Measurements from ENCODE around the gene SLC31A2.

The SLC31A2 gene

DNA sequence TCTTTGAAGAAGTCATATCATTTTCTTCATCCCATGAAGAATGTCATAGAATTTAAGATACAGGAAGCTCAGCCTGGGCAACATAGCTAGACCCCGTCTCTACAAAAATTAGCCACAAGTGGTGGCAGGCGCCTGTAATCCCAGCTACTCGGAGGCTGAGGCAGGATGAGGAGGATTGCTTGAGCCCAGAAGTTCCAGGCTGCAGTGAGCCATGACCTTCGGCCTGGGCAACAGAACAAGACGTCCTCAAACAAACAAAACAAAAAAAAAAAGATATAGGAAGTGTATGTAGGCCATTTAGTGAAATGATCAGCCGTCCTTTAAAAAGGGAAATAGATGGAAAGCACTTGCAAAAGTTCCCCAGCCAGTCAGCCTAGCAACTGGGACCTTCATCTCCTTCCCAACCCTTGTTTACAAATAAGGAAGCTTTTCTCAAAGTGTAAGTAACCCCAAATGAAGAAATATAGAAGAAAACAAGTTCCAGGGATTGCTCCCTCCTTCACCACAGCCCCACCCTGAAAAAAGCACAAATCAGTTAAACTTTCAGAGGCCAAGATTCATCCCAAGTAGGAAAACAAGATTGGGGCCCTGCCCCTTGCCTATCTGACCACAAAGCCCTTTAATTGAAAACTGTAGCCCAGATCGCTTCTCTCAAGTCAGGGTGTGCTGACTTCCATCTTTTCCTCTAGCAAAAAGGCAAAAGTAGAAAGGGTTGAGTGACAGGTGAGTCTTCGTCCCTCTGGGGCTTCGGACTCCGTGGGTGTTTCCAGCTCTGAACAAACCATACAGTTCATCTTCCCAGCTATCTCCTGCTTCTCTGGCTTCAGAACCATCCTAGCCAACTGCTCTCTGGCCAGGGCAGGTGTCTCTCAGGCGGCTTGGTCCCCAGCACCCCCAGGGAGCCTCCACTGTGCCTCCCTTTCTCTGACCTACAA, 1.2 kb downstream of the SLC31A2 start:
- no peak for DNase-seq (ENCODE audit: low read depth in 2 of 2)

DNA sequence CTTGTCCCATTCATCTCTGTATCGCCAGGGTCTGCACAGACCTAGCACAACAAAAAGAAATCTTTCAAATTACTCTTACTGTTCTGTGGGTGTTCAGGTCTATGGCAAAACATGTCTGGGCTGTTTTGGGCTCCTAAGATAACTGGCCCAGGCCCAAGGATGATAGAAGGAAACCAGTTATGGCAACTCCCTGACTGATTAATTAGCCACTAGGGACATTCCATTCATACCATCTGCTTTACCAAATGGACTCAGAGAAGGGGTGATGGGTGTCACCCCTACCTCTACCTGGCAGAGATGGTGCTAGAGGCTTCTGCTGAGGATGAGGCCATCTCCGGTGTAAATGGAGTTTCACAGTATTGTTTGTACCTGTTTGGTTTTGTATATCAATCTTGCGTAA, 1.9 kb downstream of the SLC31A2 start:
- DNase-seq (ENCODE audit: low read depth in 2 of 2) = no peak

DNA sequence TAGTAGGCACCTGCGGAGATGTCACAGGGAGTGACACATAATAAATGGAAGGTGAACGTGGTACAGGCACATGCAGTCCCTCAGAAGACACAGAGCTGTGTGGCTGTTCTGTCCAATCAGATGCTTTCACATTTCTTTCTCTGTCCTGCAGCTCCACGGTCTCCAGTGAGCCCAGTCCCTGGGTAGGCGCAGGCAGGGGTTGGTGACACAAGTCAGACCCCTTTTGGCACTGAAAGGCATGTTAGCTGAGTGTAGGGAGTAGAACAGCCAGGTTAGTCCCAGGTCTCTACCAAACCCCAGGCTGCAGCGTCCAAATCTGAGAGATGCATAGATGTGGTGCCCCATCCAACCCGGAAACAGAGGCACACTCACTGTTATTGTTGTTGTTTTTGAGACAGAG, 2.8 kb downstream of the SLC31A2 start:
- DNase-seq (ENCODE audit: low read depth in 2 of 2) = no peak

DNA sequence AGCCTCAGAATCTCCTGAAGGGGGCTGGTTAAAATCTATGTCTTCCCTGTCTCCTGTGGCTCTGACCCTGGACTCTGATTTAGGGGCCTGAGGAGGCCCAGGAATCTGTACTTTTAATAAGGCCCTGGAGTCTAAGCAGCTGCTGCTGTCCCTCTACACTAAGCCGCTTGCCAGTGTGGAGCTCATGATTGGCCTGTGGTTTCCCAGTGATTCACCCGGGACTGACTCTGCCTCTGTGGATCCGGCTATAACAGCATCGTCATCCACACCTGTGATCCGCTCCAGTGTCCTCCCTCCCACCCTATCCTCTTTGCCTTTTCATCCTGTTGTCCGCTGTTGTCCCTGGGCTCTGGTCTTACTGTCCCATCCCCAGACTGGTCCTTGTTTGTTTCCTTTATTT, 3.7 kb downstream of the SLC31A2 start:
- DNase-seq (ENCODE audit: low read depth in 2 of 2) = no peak

DNA sequence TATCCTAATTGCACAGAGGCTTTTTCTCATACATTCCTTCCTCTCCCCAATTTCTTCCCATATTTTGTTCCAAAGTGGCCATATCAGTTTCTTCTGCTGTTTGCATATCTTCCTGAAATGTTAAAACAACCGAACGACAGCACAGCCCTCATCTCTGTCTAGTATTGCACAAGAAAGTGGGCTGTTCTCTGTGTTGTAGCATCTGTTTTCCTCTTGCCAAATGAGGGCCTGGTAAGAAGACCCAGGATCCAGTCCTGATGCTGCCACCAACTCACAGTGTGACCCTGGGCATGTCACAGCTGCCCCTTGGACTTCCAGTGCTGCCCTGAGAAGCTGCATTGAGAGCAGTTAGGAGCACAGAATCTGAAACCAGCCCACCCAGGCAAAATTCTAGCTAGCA, 4.1 kb downstream of the SLC31A2 start:
- no peak for DNase-seq (ENCODE audit: low read depth in 2 of 2)

DNA sequence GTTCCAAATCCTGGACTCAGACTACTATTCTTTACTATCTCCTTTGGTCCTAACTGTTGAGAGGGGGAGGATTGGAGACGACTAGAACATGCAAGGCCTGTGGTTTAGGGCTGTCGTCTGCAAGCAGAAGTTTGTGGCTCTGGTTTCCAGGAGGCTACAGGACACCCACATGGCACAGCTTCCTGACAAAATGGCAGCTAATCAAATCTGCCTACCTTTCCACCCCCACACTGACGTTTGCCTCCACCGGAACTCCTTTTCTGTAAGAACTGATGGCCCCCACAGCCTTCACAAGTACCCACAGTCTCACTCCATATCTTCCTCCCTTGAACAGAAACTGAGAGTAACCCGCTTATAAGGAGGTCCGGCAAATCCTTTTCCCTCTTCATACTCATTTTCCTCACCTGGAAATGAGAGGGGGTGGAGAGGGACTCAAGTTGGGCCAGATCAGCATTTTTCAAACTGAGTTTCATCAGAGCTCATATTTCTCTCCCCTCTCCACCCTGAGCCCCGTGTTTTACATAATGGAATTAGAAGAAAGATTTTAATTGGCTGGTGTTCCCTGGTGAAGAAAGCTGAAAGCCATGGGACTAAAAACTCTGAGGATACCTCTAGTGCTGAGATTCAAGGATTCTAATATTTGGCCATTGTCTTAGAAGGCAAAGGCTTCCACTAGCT, 5.2 kb downstream of the SLC31A2 start:
- DNase-seq (ENCODE audit: low read depth in 2 of 2) = no peak

DNA sequence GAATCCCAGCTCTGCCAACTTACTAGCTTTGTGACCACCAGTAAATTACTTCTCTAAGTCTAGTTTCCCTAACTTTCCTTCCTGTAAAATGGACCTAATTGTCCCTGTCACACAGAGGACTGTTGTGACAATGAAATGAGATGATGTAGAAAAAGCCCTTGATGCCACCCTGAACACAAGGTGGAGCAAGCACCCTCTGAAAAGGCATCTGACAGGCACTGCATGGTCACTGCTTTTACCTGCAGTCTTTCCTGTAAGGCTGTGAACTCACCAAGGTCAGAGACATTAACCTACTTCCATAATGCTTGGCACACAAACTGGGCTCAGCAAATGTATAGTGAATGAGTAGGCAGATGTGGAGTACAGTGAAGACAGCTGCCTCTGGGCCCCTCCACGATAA, 6.1 kb downstream of the SLC31A2 start:
- DNase-seq (ENCODE audit: low read depth in 2 of 2) = no peak

DNA sequence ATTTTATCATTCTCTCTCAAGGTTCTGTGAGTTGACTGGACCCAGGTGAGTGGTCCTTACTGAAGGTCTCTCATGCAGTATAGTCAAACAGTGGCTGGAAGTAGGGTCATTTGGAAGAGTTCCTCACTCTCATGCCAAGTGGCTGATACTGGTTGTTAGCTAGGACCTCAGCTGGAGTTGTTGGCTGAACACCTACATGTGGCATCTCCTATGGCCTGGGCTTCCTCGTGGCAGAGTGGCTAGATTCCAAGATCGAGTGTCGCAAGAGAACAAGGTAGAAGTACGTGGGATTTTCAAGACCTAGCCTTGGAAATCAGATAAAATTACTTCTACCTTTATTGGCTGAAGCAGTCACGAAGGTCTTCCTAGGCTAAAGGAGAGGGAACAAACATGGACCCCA, 7.6 kb downstream of the SLC31A2 start:
- DNase-seq (ENCODE audit: low read depth in 2 of 2) = no peak

DNA sequence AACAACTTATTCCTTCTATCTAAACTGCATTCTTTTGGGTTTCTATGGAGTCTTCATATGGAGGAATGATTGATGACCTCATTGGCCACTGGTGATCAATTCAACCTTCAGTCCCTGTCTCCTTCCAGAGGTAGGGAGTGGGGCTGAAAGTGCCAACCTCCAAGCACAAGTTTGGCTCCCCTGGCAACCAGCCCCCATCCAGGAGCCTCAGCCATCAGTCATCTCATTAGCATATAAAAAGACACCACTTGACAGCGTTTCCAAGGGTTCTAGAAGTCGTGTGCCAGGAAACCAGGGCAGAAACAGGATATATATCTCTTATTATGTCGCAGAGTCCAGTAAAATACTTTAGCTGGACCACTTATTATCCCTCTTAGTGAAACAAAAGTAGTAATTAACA, 9.8 kb downstream of the SLC31A2 start:
- DNase-seq (ENCODE audit: low read depth in 2 of 2) = no peak

DNA sequence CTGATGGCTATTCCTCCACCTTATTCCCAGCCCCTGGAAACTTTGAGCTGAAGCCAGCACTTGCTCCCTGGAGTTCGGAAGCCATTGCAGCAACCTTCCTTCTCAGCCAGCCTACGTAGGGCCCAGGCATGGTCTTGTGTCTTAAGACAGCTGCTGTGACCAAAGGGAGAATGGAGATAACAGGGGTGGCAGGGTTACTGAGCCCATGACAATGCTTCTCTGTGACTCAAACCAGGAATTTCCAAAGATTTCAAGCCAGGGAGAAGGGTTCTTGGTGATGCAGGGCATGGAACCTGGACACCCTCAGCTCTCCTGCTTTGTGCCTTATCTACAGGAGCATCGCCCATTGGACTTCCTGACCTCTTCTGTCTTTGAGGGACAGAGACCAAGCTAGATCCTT, 12.2 kb downstream of the SLC31A2 start:
- DNase-seq (ENCODE audit: low read depth in 2 of 2) = no peak

DNA sequence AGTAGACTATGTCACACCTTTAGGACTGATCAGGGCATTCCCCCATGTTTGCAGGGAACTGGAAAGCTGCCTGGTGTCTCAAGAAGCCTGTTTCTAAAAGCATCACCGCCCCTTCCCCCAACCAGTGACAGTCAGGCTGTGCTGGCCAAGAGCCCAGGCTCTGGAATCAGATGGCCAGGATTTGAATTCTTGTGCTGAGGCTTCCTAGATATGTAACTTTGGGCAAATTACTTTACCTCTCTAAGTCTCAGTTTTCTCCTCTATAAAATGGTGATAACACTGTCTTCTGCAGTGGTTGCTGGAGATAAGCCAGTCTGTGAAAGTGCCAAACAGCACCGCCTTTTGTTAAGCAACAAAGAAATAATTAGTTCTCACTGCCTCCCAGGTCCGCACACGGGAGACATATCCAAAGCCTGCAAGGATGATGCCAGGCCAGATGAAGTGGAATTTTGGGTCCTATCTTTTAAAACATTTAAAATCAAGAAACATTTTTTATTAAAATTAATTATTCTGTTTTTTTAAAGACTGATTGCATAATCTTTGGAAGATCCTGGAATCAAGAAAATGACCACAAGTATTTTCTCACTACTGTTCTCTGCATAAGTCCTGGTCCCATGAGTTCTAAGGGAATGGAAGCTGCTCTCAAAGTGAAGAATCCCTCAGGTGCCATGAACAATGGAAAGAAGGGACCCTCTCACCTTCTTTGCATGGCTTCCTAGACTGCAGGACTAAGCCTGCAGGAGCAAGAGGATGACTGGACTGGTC, 13.9 kb downstream of the SLC31A2 start:
- no peak for DNase-seq (ENCODE audit: low read depth in 2 of 2)

DNA sequence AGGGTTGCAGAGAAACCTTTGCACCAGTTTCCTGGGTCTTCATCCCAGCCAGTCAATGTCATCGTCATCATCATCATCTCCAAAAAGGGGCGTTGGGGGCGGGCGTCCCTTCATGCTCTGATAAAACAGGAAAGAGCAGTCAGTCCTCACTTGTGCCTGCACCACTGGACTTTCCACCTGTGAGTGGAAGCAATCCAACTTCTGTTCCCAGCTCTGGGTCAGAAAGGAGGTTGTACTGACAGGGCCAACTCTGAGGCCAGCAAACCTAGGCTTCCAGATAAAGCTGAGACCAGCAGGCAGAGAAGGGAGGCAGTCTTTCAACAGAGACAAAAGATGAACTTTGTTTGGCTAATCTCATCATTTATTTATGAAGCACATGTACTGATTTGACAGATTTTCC, 15.2 kb downstream of the SLC31A2 start:
- DNase-seq (ENCODE audit: low read depth in 2 of 2) = no peak

DNA sequence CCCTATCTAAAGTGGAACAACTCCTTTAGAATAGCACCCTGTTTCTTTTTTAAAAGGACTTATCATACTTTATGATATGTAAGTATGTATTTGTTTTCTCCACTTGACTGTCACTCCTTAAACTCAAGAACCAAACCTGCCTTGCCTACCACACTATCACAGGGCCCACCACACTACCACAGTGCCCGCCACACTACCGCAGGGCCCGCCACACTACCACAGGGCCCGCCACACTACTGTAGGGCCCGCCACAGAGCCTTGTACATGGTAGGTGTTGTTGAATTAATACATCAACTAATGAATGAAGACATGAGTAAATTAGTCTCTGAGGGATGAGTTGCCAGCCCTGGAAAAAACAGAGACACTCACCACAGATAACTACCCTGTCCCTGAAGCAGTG, 18.0 kb downstream of the SLC31A2 start:
- DNase-seq (ENCODE audit: low read depth in 2 of 2) = no peak

DNA sequence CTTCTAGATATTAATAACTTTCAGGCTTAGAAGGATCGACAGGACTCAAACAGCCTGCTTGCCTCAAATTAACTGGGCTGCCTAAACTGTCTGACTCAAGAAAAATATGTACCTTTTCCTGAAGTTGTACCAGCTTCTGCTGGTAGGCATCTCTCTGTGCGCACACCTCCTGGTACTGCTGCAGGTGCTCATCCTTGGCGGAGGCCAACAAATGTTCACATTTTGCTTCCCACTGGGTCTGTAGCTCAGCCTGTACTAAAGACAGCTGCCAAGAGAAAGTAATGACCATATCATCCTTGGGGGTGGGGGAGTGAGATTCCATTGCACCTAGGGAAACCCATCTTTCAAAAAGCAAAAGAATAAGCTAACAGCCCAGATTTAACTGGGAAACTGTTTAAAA, 22.5 kb downstream of the SLC31A2 start:
- no peak for DNase-seq (ENCODE audit: low read depth in 2 of 2)

DNA sequence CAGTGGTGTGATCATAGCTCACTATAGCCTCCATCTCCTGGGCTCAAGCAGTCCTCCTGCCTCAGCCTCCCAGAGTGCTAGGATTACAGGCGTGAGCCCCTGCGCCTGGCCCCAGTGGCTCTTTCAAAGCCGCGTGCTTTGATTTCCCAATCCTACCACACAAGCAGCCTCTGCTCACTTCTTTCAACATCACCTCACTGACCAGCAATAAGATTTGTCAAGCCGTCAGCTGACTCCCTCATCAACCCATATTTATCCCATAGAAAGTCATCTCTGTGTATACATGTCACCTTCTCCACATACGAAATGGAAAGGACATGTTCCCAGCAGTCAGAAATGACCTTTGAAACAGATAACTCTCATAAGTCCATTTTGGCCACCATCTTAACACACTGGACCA, 26.0 kb downstream of the SLC31A2 start:
- DNase-seq (ENCODE audit: low read depth in 2 of 2) = no peak

DNA sequence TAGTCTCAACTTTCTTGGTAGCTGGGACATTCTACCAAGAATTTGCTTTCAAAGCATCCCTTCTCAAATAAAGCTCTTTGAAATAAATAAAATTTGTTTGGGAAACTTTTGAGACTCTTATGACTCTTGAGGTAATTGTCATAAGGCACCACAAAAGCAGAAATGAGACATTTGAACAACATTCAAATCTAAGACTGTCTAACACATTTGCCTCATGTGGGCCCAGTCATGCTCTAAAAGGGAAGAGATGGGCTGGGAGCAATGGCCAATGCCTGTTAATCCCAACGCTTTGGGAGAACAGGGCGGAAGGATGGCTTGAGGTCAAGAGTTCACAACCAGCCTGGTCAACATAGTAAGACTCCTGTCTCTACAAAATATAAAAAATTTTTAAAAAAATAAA, 26.4 kb downstream of the SLC31A2 start:
- DNase-seq (ENCODE audit: low read depth in 2 of 2) = no peak

DNA sequence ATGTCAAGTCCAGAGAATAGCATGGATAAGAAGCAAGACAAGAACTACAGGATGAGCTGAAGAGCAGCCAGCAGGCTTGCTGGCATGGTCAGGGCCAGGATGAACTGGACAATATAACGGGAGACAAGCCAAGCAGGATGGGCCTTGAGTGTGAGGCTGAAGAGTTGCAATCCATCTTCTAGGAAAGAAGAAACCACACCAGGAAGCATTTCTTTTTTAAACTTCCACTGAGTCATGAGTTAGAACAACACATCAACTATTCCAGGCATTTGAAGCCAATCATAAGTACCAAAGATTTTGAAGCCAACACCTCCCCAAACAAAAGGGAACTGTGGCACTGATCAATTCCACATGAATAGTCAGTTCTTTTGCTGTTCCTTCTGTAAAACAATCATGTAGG, 27.3 kb downstream of the SLC31A2 start:
- DNase-seq (ENCODE audit: low read depth in 2 of 2) = no peak

DNA sequence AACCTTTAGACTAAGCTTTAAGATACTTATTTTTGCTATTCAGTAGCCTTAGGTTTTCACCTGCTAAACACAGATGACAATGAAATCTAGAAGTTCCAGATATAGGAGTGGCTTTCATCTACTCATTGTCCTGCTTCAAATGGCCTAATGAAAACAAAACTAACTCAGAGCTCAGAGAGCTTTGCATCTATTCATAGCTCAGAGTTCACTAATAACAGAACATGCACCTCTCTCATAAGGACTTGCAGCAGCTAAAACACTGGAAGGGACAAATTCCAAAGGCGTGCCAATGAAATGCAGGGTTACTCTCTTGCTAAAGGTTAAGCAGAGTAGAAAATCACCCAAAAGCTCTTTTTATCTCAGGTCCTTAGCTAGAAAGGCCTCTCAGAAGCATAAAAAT, 29.0 kb downstream of the SLC31A2 start:
- DNase-seq (ENCODE audit: low read depth in 2 of 2) = no peak

DNA sequence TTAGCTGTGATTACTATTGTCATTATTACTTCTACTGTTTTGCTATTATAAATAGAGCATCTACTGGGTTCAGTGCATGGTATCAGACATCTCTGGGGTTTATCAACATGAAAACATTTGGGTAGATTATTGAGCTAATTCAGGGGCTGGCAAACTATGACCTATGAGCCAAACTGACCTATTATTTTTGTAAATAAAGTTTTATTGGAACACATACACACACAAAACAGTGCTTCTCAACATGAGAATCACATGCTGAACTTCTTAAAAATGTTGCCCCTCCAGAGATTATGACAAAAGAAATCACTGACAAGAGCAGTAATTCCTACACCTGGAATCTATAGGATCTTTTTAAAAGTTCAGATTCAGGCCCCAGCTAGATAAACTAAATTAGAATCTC, 30.4 kb downstream of the SLC31A2 start:
- DNase-seq (ENCODE audit: low read depth in 2 of 2) = no peak

DNA sequence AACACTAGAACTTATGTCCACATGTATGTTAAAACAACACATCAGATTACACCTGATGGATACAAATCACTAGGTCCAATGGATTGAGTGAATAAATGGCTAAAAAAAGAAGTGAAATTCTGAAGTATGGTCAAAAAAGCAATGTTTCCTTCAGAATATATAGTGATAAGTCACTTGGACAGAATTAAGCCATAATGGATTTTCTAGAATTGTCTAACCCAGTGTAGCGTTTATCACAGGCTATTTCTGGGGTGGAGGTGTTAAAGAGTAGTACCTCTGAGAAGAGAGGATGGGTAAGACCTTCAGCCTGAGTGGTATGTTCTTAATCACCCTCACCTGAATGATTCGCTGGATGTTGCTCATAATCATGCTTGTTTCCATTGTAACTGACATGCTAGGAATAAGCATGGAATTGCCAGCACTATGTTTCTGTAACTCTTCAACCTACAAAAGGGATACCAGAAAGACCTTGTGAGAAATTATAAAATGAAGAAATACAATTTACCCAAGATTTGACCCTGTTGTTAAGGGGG, 33.2 kb downstream of the SLC31A2 start:
- no peak for DNase-seq (ENCODE audit: low read depth in 2 of 2)

DNA sequence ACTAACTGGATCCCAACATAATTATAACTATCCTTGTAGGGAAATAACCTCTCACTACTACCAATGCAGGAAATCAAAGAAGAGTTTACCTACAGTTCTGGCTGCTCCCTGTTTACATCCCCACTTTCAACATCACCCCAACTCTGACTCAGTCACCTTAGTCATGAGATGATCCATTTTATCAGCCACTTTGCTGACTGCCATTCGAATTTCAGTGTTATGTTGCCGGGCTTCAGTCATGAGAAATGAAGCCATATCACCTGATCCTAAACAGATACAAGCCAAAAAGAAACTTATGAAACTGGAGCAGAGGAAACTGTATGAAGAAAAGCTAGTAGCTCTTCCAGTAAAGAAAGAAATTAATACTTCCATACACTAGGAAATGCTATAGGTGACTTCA, 33.7 kb downstream of the SLC31A2 start:
- DNase-seq (ENCODE audit: low read depth in 2 of 2) = no peak

DNA sequence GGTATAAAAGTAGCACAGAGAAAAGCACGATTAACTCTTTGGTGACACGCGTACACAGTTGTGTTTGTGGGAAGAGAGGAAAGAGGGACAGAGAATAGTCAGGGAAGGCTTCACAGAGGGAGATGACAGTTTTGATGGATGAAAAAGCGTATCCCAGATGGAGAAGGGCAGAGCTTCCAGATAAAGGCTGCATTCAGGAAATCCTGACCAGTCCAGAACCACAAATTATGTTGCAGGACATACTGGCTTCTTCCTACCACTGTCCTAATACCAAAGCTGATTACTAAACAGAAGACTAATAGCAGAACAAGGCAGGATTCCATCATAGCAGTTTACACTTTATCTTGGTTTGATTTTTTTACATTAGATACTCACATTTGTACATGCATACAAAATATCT, 34.5 kb downstream of the SLC31A2 start:
- DNase-seq (ENCODE audit: low read depth in 2 of 2) = no peak
